AG04450 (cell line): ENCODE results near the gene PRAME. TPM values are rescaled to one million over a fixed set of nuclear protein-coding genes. Genes with fewer than 3 reads are reported as not detected.

ENCODE experiments used
- CTCF ChIA-PET: fragments of 300-600, 350-600 bp; formaldehyde crosslinking; extraction: SDS; loops from one replicate; lab custom pipeline; 2022; ENCODE audit warnings: antibody characterized with exemption, inconsistent platforms; lab: Charles Lee
- POLR2A ChIA-PET: fragments of 350-600 bp; formaldehyde crosslinking; extraction: SDS; loops from one replicate; lab custom pipeline; 2021; ENCODE audit warnings: antibody characterized with exemption, inconsistent platforms; lab: Yijun Ruan, JAX
- DNase-seq: peaks from one replicate; pipeline ENCODE4 v3.0.0-alpha.2; 2011; ENCODE audit warnings: low read depth, low spot score
- H3K27ac ChIP-seq: one replicate; pipeline ENCODE4 v1.5.1; 2012; ENCODE audit warnings: low read depth, low read length, control low read depth
- H3K27me3 ChIP-seq: one replicate; pipeline ENCODE4 v1.6.0; 2012; ENCODE audit warnings: low read length; ENCODE audit not compliant: control insufficient read depth, insufficient read depth
- H3K4me3 ChIP-seq: 2 replicates; pipeline ENCODE4 v1.5.1; 2011; ENCODE audit warnings: mild to moderate bottlenecking, low read depth, low read length, control low read depth
- H3K9me3 ChIP-seq: 2 replicates; pipeline ENCODE4 v1.5.1; 2012; ENCODE audit warnings: low read length; ENCODE audit not compliant: control insufficient read depth, insufficient read depth
- CTCF ChIP-seq: IDR thresholded peaks from 2 replicates; pipeline ENCODE4 v1.5.1; 2011; ENCODE audit warnings: low read depth, low read length, control low read depth, inconsistent platforms
- polyA plus RNA-seq: library from polyadenylated mRNA; depleted of rRNA; stranded (reverse); fragments of >200 nt; gene quantifications from 2 replicates; pipeline ENCODE4 v1.2.3, GENCODE V29; 2011

PRAME gene
- polyA plus RNA-seq, 1 experiment = 0.24 TPM

GRCh38 chr22:22521631-22522030 is 37.4 kb downstream of the PRAME start:
- H3K27me3 ChIP-seq = peaks cover 4% of the 10 kb centered on the region
- TF ChIP-seq CTCF = no peak
- CTCF ChIA-PET = no interaction called here

DNA sequence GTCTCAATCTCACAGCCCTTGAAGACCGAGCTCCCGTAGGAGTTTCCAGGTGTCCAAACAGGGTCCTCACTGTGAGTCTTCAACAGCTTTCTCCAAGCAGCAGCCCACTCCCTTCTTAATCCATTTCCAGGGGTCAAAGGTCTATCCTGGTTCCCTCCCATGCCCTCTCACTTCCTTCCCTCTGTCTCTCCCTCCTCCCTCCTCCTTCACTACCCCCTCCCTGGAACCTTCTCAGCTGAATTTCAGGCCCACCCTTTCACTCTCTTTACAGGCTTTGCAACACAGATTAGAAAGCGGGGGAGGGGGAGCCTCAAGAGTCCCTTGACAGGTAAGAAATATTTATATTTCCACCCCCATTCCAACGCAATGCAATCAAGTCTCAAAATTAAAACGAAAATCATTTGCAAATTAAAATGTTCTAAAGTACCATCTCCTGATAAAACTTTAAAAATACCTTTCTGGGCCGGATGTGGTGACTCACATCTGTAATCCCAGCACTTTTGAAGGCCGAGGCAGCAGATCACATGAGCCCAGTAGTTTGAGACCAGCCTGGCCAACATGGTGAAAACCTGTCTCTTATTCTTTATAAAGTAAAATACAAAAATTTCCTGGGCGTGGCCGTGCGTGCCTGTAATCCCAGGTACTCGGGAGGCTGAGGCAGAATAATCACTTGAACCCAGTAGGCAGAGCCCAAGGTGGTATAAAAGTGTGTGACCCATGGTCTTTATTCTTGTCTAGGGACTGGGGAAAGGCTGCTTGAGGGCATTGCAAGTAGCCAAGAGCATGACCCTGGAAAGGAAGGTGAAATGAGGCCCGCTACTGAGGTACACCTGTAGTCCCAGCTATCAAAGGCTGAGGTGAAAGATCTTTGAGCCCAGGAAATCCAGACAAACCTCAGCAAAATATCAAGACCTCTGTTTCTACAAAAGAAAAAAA is 38.1 kb downstream of the PRAME start:
- DNase-seq = no peak
- peaks cover 4% of the 10 kb centered on the region for H3K27me3 ChIP-seq
- CTCF ChIA-PET = interaction anchor here (1.0 to 2.6 kb wide), 2 partner anchors 12 to 99 kb away, joined by 3 to 15 read pairs; partner anchors contain the start of gene ZNF280B
- H3K27ac ChIP-seq = no peak overlapping the region
- POLR2A ChIA-PET = no interaction called here
- no peaks in the 10 kb centered on the region for H3K9me3 ChIP-seq
- no peak overlapping the region for H3K4me3 ChIP-seq
- TF ChIP-seq CTCF = no peak

More at GRCh38 chr22:22521631-22522030, 37.4 kb downstream of the PRAME start:
- POLR2A ChIA-PET = no interaction called here
- H3K9me3 ChIP-seq = no peaks in the 10 kb centered on the region
- H3K27ac ChIP-seq = no peak overlapping the region
- no peak overlapping the region for H3K4me3 ChIP-seq
- DNase-seq = no peak

- ChIA-PET CTCF (interaction anchor here (0.7 to 2.6 kb wide), 3 partner anchors 11 to 98 kb away, joined by 3 to 15 read pairs (median 3); partner anchors contain the start of gene ZNF280B), POLR2A (no interaction called here)
- no peak; the same call in 1 of the 2 replicates for TF ChIP-seq CTCF
- Histone ChIP-seq H3K27ac (no peak within 1 kb of the TSS), H3K9me3 (no peaks in the 10 kb centered on the region), H3K27me3 (peaks cover 4% of the 10 kb centered on the region), H3K4me3 (no peak within 1 kb of the TSS)
- no peak for DNase-seq
Measured at GRCh38 chr22:22520020-22520656, 38.9 kb downstream of the PRAME start, which contains the start of gene ZNF280A. ZNF280A (minus strand) TSS chr22:22520270; CDS start chr22:22515630, 4,640 bp downstream.

DNA sequence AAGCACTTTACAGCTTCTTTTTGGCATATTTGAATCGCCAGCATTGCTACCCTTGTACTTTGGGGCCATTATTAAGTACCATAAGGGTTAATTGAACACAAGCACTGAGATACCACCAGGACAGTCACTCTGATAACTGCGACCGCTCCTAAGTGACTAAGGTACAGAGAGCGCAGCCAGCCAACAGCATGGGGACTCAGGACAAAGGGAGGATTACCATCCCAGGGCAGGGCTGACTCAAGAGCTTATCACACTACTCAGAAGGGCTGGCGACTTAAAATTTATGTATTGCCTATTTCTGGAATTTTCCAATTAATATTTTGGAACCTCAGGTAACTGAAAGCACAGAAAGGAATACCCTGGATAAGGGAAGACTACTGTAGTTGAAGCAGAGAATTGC is 39.5 kb downstream of the PRAME start:
- Histone ChIP-seq H3K27me3 (peaks cover 2% of the 10 kb centered on the region), H3K27ac (no peak overlapping the region), H3K4me3 (no peak overlapping the region), H3K9me3 (no peaks in the 10 kb centered on the region)
- no peak for DNase-seq
- TF ChIP-seq CTCF = 0 out of 2 replicates have a peak, but pooled peaks have one; percentile 0
- ChIA-PET CTCF (interaction anchor here (0.7 to 2.6 kb wide), 3 partner anchors 11 to 98 kb away, joined by 3 to 15 read pairs (median 3); partner anchors contain the start of gene ZNF280B), POLR2A (no interaction called here)
